A549 (cell line): ENCODE data around the gene OSER1. TPM values are rescaled to one million over a fixed set of nuclear protein-coding genes. Genes with fewer than 3 reads are reported as not detected.

Experiments used
- ATAC-seq, 2 experiments: fragments of 200-7000 bp in 1 of 2; fragments of >200 bp in 1 of 2; cut with Nextera tagmentation in 1 of 2; cut with Tn5 transposase in 1 of 2; 3 replicates each; pipeline versions ENCODE4 v1.8.0 to v1.9.1; 2018 to 2020; ENCODE audit warnings: mild to moderate bottlenecking in 1 of 2, moderate library complexity in 1 of 2
- CTCF ChIA-PET: fragments of 300-600 bp; sonication (Branson Sonifier 250); formaldehyde crosslinking; extraction: SDS; loops from one replicate; lab custom pipeline; 2021; ENCODE audit warnings: antibody characterized with exemption, inconsistent platforms; lab: Yijun Ruan, JAX
- POLR2A ChIA-PET: fragments of 350-600 bp; formaldehyde crosslinking; extraction: SDS; loops from one replicate; lab custom pipeline; 2021; ENCODE audit warnings: antibody characterized with exemption, inconsistent platforms; lab: Yijun Ruan, JAX
- DNase-seq, 2 experiments: peaks; one replicate each; pipeline versions ENCODE4 v3.0.0 to v3.0.0-alpha.2; 2011 to 2016; ENCODE audit warnings: low read depth in 1 of 2, low spot score in 1 of 2
- FAIRE-seq: peaks from 2 replicates; lab custom pipeline; 2011; peaks lifted over from hg19 to GRCh38; lab: Jason Lieb, UNC
- H3K27ac ChIP-seq, 2 experiments: fragments of >200 bp; sonication (Bioruptor Twin); formaldehyde crosslinking; 3 replicates each; pipeline ENCODE4 v1.5.1; 2016 to 2017
- H3K4me1 ChIP-seq: fragments of >200 bp; sonication (Bioruptor Twin); formaldehyde crosslinking; 3 replicates; pipeline ENCODE4 v1.6.1; 2016
- H3K4me2 ChIP-seq: fragments of >200 bp; sonication (Bioruptor Twin); formaldehyde crosslinking; 3 replicates; pipeline ENCODE4 v1.6.1; 2016
- H3K4me3 ChIP-seq: fragments of >200 bp; sonication (Bioruptor Twin); formaldehyde crosslinking; 3 replicates; pipeline ENCODE4 v1.5.1; 2016
- H3K9me3 ChIP-seq: fragments of >200 bp; sonication (Bioruptor Twin); formaldehyde crosslinking; 3 replicates; pipeline ENCODE4 v1.6.1; 2016
- ATOH8 ChIP-seq: fragments of 250-450 bp; sonication (Bioruptor Pico); IDR thresholded peaks from 2 replicates; pipeline ENCODE4 v1.5.0; 2020; ENCODE audit warnings: low read depth, mild to moderate bottlenecking, moderate library complexity
- CHD2 ChIP-seq: fragments of 150-350 bp; IDR thresholded peaks from 2 replicates; pipeline ENCODE4 v1.6.1; 2014; ENCODE audit warnings: low read length; ENCODE audit not compliant: partially characterized antibody
- CTCF ChIP-seq: fragments of >200 bp; sonication (Bioruptor Twin); formaldehyde crosslinking; IDR thresholded peaks from 3 replicates; pipeline ENCODE4 v1.5.1; 2016
- EP300 ChIP-seq, 2 experiments: fragments of >200 bp; sonication (Bioruptor Twin); formaldehyde crosslinking; IDR thresholded peaks; 2 replicates in 1 of 2; 3 replicates in 1 of 2; pipeline ENCODE4 v1.6.1; 2016 to 2017
- ESRRA ChIP-seq: fragments of 150-350 bp; IDR thresholded peaks from 2 replicates; pipeline ENCODE4 v1.6.1; 2014; ENCODE audit warnings: mild to moderate bottlenecking, low read length, borderline replicate concordance
- FOSB ChIP-seq: fragments of 250-450 bp; sonication (Bioruptor Pico); IDR thresholded peaks from 2 replicates; pipeline ENCODE4 v1.5.0; 2020; ENCODE audit warnings: mild to moderate bottlenecking, moderate library complexity
- GATA3 ChIP-seq: IDR thresholded peaks from 2 replicates; pipeline ENCODE4 v1.6.1; 2012; ENCODE audit warnings: borderline replicate concordance
- HDAC2 ChIP-seq: fragments of 200-600 bp; sonication (generic); IDR thresholded peaks from 2 replicates; pipeline ENCODE4 v1.6.1; 2016
- HEYL ChIP-seq: fragments of 250-450 bp; sonication (Bioruptor Pico); IDR thresholded peaks from 2 replicates; pipeline ENCODE4 v1.8.0; 2021; ENCODE audit warnings: mild to moderate bottlenecking, moderate library complexity
- HMGXB4 ChIP-seq: fragments of 250-450 bp; sonication (Bioruptor Pico); IDR thresholded peaks from 2 replicates; pipeline ENCODE4 v1.5.0; 2021; ENCODE audit warnings: mild to moderate bottlenecking, moderate library complexity, borderline replicate concordance
- JUN ChIP-seq, 2 experiments: fragments of >200 bp; sonication (Bioruptor Twin); formaldehyde crosslinking; IDR thresholded peaks; 2 replicates in 1 of 2; 3 replicates in 1 of 2; pipeline ENCODE4 v1.6.1; 2016 to 2017
- NR3C1 ChIP-seq: fragments of >200 bp; sonication (Bioruptor Twin); formaldehyde crosslinking; IDR thresholded peaks from 3 replicates; pipeline ENCODE4 v1.6.1; 2017
- RARB ChIP-seq: fragments of 250-450 bp; sonication (Bioruptor Pico); IDR thresholded peaks from 2 replicates; pipeline ENCODE4 v1.8.0; 2021; ENCODE audit warnings: mild to moderate bottlenecking, moderate library complexity
- USF2 ChIP-seq: fragments of 450-650 bp; IDR thresholded peaks from 2 replicates; pipeline ENCODE4 v1.6.1; 2014; ENCODE audit warnings: antibody characterized with exemption
- ZNF302 ChIP-seq: fragments of 250-450 bp; sonication (Bioruptor Pico); IDR thresholded peaks from 2 replicates; pipeline ENCODE4 v1.9.0; 2021; ENCODE audit warnings: inconsistent platforms, mild to moderate bottlenecking, moderate library complexity
- ZSCAN20 ChIP-seq: fragments of 250-450 bp; sonication (Bioruptor Pico); IDR thresholded peaks from 2 replicates; pipeline ENCODE4 v1.8.0; 2022; ENCODE audit warnings: mild to moderate bottlenecking, moderate library complexity
- WGBS: methylation state at CpG from one replicate; pipeline ENCODE4 v1.1.6; 2017; ENCODE audit errors: missing lambda C conversion rate; 5-methylcytosine and 5-hydroxymethylcytosine counted together
- polyA plus RNA-seq, 4 experiments: library from polyadenylated mRNA; depleted of rRNA in 3 of 4; stranded (reverse); fragments of >200 nt; fragmentation: RNase III in 1 of 4; extraction: RNeasy Plus Mini Kit Qiagen cat#74134 plus additional on column Dnase treatment in 1 of 4; gene quantifications; 2 replicates in 3 of 4; 3 replicates in 1 of 4; pipeline ENCODE4 v1.2.3, GENCODE V29; 2011 to 2017
- TF ChIP-seq, protein P1 (sequence below): fragments of >200 bp; sonication (Bioruptor Twin); formaldehyde crosslinking; IDR thresholded peaks from 2 replicates; pipeline ENCODE4 v1.6.1; 2016
- TF ChIP-seq, protein P2 (sequence below): fragments of >200 bp; sonication (Bioruptor Twin); formaldehyde crosslinking; IDR thresholded peaks from 3 replicates; pipeline ENCODE4 v1.6.1; 2016

The OSER1 gene
- polyA plus RNA-seq, 2 of the 4 experiments (the other 2 are of a cell fraction), result 47.5 to 62.6 TPM

- TF ChIP-seq HEYL (CRISPR knock-in tag), result no peak
- no peak for TF ChIP-seq RARB
These were observed 43.5 kb upstream of the OSER1 start (continued) for GRCh38 chr20:44254073-44254472.

DNA sequence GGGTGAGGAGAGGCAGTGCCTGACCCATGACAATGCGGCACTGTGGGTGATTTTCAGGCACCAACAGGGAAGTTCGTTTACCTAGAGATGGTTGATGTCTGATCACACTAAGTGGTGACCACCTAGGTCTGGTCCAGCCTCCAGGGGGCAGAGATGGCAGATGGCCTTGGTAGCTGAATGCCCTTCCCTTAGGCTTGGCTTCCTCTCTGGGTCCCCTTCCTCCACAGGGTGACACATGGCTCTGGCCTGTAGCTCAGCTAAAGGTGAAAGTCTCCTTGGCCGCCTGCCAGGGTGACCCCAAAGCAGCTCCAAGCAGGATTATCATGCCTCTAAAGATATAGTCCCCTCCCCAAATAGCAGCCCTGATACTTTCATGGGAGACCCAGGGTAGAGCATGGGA, 43.0 kb upstream of the OSER1 start:
- ATAC-seq (peak in 1 of 2 experiments; percentile 62; a peak in 3 of 6 replicates), DNase-seq (peak in 1 of 2 experiments; percentile 23), FAIRE-seq (no peak)
- ChIA-PET CTCF (interaction anchor here (0.6 to 2.9 kb wide), 7 partner anchors 11 to 136 kb away, joined by 3 to 19 read pairs (median 5); partner anchors contain the start of gene FITM2), POLR2A (no interaction called here)
- Histone ChIP-seq H3K4me1 (no peaks in the 10 kb centered on the region), H3K4me2 (no peak overlapping the region), H3K9me3 (no peaks in the 10 kb centered on the region), H3K4me3 (no peak overlapping the region), H3K27ac (no peak overlapping the region)
- WGBS, result 46% methylated on average over 2 of the region's 3 CpGs
- TF ChIP-seq ZNF302 (CRISPR knock-in tag) (no peak), ZSCAN20 (no peak)

GRCh38 chr20:44251284-44251683, 40.7 kb upstream of the OSER1 start:
- H3K4me2 ChIP-seq, result no peak overlapping the region
- no peaks in the 10 kb centered on the region for H3K4me1 ChIP-seq
- FAIRE-seq (no peak), ATAC-seq (no peak), DNase-seq (no peak)
- no peak for TF ChIP-seq NR3C1
- no peak for TF ChIP-seq ESRRA
- TF ChIP-seq ATOH8 (CRISPR knock-in tag), result no peak
- no peak for TF ChIP-seq USF2
- TF ChIP-seq EP300 (IDR thresholded peaks at IDR 0.05), result no peak
- TF ChIP-seq FOSB, result no peak
- TF ChIP-seq CTCF, result no peak
- TF ChIP-seq, protein P1, sequence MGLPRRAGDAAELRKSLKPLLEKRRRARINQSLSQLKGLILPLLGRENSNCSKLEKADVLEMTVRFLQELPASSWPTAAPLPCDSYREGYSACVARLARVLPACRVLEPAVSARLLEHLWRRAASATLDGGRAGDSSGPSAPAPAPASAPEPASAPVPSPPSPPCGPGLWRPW, result no peak
- no peak for TF ChIP-seq GATA3
- no peak for TF ChIP-seq JUN (IDR thresholded peaks at IDR 0.05)
- TF ChIP-seq, protein P2, sequence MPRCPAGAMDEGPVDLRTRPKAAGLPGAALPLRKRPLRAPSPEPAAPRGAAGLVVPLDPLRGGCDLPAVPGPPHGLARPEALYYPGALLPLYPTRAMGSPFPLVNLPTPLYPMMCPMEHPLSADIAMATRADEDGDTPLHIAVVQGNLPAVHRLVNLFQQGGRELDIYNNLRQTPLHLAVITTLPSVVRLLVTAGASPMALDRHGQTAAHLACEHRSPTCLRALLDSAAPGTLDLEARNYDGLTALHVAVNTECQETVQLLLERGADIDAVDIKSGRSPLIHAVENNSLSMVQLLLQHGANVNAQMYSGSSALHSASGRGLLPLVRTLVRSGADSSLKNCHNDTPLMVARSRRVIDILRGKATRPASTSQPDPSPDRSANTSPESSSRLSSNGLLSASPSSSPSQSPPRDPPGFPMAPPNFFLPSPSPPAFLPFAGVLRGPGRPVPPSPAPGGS, result no peak
- no peak for TF ChIP-seq HDAC2
- no peak for TF ChIP-seq CHD2
- TF ChIP-seq HMGXB4, result no peak
- no peak for TF ChIP-seq ZSCAN20
- no peaks in the 10 kb centered on the region for H3K9me3 ChIP-seq
- CTCF ChIA-PET, result interaction anchor here (1.2 to 3.6 kb wide), 3 partner anchors 34 to 60 kb away, joined by 3 to 16 read pairs (median 9); partner anchors contain the start of gene FITM2
- POLR2A ChIA-PET, result no interaction called here
- H3K27ac ChIP-seq, result no peak overlapping the region
- no peak overlapping the region for H3K4me3 ChIP-seq
- 37% methylated on average over 4 of the region's 4 CpGs for WGBS
